GM12873 (cell line): Measurements from ENCODE around the gene NUP43.
A peak's percentile ranks its signal among the peaks of the same experiment; 100 is the strongest.

Experiments used
- CTCF ChIP-seq: IDR thresholded peaks from 2 replicates; pipeline ENCODE4 v1.5.1; 2012; ENCODE audit warnings: low read depth, mild to moderate bottlenecking, moderate library complexity, low read length, control low read depth; ENCODE audit not compliant: insufficient read depth; ENCODE audit errors: missing control alignments

NUP43 gene

GRCh38 chr6:149754548-149754947, 8.2 kb upstream of the NUP43 start:
- no peak for TF ChIP-seq CTCF

GRCh38 chr6:149752600-149753373, 6.5 kb upstream of the NUP43 start:
- no peak for TF ChIP-seq CTCF

GRCh38 chr6:149751239-149751638, 4.9 kb upstream of the NUP43 start:
- no peak for TF ChIP-seq CTCF

- no peak for TF ChIP-seq CTCF
These were observed 3.8 kb upstream of the NUP43 start for GRCh38 chr6:149750136-149750609.

GRCh38 chr6:149749594-149750135, 3.3 kb upstream of the NUP43 start, which contains the start of gene PCMT1:
Gene PCMT1 (plus strand): TSS chr6:149749741. CDS start chr6:149749902, 161 bp downstream.
- TF ChIP-seq CTCF, result peak; percentile 2

GRCh38 chr6:149734915-149735314, 11.4 kb downstream of the NUP43 start:
- no peak for TF ChIP-seq CTCF

GRCh38 chr6:149733089-149733720, 13.1 kb downstream of the NUP43 start:
- TF ChIP-seq CTCF, result no peak
